ENCODE data around the gene ZC3H7A.

DNA sequence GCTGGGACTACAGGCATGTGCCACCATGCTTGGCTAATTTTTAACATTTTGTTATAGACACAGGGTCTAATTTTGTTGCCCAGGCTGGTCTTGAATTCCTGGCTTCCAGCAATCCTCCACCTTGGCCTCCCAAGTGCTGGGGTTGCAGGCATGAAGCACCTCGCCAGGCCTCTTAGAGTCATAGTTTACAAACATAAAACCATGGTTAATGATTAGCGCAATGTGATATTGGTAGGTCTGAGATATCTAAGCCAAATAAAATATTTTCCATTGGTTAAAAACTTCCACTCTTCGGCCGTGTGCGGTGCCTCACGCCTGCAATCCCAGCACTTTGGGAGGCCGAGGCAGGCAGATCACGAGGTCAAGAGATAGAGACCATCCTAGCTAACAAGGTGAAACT, 71.0 kb downstream of the ZC3H7A start:
- TF ChIP-seq, protein P1, sequence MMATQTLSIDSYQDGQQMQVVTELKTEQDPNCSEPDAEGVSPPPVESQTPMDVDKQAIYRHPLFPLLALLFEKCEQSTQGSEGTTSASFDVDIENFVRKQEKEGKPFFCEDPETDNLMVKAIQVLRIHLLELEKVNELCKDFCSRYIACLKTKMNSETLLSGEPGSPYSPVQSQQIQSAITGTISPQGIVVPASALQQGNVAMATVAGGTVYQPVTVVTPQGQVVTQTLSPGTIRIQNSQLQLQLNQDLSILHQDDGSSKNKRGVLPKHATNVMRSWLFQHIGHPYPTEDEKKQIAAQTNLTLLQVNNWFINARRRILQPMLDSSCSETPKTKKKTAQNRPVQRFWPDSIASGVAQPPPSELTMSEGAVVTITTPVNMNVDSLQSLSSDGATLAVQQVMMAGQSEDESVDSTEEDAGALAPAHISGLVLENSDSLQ (IDR thresholded peaks at IDR 0.05) = no peak
- TF ChIP-seq BHLHE40 (IDR thresholded peaks at IDR 0.05; ENCODE audit: borderline replicate concordance) (no peak), FOXK2 (IDR thresholded peaks at IDR 0.05) (no peak)

Data from HEK293T (cell line).